ENCODE data around the gene SRP54.
"Not testable (repeated sequence)": the region's sequence is repeated elsewhere in the genome, so short reads cannot be mapped to it uniquely, and the experiment has no call there.

Gene SRP54

GRCh38 chr14:34985740-34986139 is 2.9 kb downstream of the SRP54 start:
- no peak for DNase-seq

GRCh38 chr14:34987180-34987579 is 4.4 kb downstream of the SRP54 start:
- no peak for DNase-seq

- no peak for DNase-seq
Observed at GRCh38 chr14:34989762-34990161, 7.0 kb downstream of the SRP54 start.

DNA sequence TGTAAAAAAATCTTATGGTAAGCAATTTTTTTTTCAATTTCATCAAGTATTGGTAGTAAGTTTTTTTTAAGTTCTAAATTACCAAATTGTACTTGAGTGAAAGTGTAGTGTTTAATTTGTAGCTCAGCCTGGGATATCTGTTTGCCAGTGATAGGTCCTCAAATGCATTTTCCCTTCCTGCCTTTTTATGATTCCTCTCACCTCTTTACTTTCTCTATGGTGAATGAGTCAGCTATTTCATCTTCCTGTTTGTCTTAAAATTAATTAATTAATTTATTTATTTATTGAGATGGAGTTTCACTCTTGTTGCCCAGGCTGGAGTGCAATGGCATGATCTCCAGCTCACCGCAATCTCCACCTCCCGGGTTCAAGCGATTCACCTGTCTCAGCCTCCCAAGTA is 10.6 kb downstream of the SRP54 start:
- DNase-seq: no peak

DNA sequence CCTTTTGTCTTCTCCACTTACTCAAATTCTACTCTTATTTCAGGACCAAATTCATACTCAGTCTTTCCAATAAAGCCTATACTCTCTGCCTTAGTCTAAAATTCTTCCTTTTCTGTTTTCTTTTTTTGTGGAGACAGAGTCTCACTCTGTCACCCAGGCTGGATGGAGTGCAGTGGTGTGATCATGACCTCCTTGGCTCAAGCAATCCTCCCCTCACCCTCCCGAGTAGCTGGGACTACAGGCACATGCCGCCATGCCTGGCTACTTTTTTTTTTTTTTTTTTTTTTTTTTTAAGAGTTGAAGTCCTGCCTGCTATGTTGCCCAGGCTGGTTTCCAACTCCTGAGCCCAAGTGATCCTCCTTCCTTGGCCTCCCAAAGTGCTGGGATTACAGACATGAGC is 11.9 kb downstream of the SRP54 start:
- no peak for DNase-seq

DNA sequence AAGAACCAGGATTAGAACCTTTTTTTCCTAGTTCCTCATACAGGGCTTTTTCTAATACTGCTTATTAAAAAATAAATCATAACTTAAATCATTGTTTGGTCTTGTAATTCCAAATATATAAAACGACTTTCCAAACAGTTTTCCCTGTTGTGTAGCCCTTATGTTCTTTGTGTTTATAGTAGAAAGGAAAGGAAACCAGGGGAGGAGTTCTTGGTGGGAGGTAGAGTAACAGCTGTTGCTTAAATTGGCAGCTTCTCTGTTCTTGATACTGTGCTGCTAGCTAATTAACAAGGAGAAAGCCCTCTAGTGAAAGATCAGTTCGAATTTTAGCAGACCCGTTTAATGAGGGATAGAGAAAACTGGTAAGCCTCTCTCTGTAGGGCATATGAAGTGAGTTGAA is 15.0 kb downstream of the SRP54 start:
- peak; percentile 83 for DNase-seq

DNA sequence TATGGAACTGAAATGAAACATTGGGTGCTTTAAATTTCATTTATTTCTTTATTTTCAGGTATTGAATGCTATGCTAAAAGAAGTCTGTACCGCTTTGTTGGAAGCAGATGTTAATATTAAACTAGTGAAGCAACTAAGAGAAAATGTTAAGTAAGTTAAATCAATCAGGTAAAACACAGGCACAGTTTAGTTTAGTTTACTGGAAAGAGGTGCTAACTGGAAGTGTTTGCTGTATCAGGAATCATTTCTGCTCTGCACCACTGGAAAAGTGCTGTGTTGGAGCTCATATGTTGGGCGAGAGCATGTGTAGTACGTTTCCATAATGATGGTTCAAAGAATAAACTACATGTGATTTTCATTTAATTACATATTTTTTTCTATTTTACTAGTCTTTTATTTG is 16.7 kb downstream of the SRP54 start:
- DNase-seq: no peak

DNA sequence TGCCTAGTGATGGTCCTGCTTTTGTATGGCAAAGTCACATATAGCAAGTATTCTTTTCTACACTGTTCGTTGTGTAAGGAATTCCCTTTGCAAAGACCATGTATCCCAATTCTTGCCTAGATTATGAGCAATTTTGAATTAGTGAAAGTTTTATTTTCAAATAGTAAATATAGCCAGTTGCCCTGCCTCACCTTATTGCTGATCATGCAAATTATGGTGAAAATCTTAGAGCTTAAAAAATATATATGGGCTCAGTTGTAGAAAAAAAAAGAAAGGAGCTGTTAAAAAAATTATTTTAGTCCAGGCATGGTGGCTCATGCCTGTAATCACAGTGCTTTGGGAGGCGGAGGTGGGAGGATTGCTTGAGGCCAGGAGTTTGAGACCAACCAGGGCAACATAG is 18.8 kb downstream of the SRP54 start:
- DNase-seq: no peak

DNA sequence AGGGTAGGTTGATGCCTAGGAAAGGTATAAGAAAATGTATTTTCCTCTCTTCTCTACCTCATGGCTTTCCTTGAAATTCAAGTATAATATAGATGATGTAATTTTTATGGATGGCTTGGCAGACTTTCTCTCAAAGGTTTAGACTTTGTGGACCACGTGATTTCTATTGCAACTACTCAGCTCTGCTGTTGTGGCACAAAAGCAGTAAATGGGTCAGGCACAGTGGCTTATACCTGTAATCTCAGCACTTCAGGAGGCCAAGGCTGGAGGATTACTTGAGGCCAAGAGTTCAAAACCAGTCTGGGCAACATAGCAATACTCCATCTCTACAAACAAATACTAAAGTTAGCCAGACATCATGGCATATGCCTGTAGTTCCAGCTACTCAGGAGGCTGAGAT is 22.0 kb downstream of the SRP54 start:
- no peak for DNase-seq

DNA sequence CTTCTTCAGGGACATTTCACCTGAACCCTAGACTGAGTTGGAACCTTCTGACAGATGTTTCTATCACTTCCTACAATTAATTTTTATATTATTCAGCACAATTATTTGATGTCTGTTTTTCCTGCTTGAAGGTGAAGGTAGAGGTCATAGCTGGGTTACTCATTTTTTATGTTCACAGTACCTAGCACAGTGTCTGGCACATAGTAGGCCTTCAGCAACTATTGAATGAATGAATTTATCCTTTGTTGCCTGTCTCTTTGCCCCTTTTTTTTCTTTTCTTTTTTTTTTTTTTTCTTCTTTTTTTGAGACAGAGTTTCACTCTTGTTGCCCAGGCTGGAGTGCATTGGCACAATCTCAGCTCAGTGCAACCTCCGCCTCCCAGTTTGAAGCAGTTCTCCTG is 33.8 kb downstream of the SRP54 start:
- DNase-seq: no peak

DNA sequence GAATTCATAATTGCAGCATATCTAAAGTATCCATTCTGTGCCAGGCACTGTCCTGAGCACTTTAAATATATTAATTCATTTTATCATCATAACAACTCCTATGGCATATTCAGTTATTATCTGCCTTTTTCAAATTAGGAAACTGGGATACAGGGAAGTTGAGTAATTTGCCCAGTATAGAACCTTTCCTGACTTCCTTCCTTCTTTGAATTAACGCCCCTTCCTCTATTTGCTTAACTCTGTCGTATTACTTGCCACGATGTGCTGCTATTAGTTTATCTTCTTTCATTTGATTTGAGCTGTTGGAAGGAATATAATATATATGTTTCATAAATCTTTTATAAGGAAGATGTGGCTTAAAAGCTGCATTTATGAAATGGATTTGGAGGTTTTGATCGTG is 37.9 kb downstream of the SRP54 start:
- no peak for DNase-seq

DNA sequence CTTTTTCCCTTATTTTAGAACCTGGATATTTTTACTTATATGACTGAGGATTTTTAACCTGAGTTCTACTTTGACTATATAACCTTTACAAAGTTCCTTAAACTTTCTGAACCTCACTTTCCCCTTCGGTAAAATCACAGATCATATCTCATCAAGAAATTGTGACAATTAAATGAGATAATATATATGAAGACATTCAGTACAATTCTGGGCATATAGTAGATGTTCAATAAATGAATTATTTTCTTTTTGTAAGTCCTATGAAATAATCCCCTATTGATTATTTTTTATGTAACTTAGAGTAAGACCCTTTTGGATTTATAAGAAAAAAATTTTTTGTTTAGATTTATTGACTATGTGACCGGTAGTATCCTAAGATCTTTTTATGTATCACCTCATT is 45.6 kb downstream of the SRP54 start:
- no peak for DNase-seq

DNA sequence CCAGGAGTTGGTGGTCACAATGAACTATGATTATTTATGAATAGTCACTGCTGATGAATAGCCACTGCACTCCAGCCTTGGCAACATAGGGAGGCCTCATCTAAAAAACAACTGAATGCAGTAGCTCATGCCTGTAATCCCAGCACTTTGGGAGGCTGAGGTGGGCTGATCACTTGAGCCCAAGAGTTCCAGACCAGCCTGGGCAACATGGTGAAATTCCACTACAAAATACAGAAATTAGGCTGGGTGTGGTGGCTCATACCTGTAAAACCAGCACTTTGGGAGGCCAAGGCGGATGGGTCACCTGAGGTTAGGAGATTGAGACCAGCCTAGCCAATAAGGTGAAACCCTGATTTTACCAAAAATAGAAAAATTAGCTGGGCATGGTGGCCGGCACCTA is 49.8 kb downstream of the SRP54 start:
- DNase-seq: no peak

GRCh38 chr14:35034440-35034833 is 51.6 kb downstream of the SRP54 start:
- DNase-seq: no peak

- not testable (repeated sequence) for DNase-seq
Observed at GRCh38 chr14:35034944-35035554, 52.3 kb downstream of the SRP54 start.

GRCh38 chr14:35038312-35038711 is 55.5 kb downstream of the SRP54 start:
- not testable (repeated sequence) for DNase-seq

GRCh38 chr14:35042632-35043031 is 59.8 kb downstream of the SRP54 start:
- DNase-seq: no peak

DNA sequence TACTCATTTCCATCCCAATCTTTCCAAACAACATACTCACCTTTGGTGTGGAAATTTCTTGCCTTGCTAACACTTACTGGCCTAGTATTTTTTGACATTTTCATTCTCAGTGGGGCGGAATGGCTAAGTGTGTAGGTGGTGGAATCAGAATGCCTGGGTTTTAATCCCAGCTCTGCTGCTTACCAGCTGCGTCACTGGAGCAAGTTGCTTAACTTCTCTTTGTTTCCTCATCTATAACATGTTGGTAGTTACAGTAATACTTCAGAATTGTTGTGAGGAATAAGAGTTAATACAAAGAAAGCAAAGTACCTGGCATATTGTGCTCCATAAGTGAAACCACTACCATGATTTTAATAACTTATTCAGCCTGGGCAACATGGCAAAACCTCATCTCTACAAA is 60.3 kb downstream of the SRP54 start:
- DNase-seq: no peak

DNA sequence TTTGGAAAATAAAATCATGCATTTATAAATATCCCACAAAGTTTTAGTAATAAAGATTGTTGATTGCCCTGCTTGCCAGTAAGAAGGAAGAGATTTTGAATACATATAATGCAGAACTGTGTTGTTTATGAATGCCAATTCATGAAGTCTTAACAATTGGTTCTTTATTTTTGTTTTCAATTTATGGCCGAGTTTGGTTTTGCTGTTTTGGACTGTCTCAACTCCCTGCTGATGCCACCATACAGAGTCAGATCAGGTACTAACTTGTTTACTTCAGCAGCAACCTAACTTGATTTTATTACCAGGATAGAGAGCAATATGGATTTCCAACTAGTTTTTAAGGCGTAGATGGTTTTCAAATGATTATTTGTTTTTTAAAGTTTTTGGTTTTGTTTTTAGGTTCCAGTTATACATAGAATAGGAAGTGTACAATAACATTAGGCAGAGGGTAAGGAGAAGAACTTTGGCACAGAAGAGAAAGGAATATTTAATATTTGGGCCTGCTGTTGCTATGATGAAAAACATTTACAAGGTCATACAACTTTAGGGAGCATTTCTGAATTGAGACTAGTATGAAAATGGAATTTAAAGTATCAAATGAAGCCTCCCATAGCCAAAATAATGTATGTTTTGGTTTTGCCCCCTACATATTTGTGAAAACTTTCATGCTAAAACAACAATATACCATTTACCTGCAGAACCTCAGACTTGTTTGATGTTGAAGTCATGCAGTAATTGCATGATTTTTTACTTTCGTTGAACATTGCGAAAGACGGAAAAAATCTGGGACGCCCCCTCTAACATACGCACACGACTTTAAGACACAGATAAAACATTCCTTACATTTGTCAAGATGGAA is 62.4 kb downstream of the SRP54 start:
- DNase-seq: no peak

- DNase-seq: no peak
Observed at GRCh38 chr14:35045798-35046047, 62.9 kb downstream of the SRP54 start.

- DNase-seq: peak; percentile 84
Observed at GRCh38 chr14:35046048-35046750, 63.4 kb downstream of the SRP54 start, which contains the start of gene FAM177A1. FAM177A1 (plus strand) TSS chr14:35046272; CDS start chr14:35046464, 192 bp downstream.

- DNase-seq: peak; percentile 18
Observed at GRCh38 chr14:35046751-35047536, 64.2 kb downstream of the SRP54 start.

- DNase-seq: no peak
Observed at GRCh38 chr14:35047976-35048513, 65.3 kb downstream of the SRP54 start.

Data from NCI-H1694 (cell line).